ENCODE data around the gene APOB. TPM values are rescaled to one million over a fixed set of nuclear protein-coding genes. Genes with fewer than 3 reads are reported as not detected.

Gene APOB
- total and polyA plus RNA-seq, 2 of the 13 experiments (the other 11 are each of a cell fraction or from before 2014, with no cell fraction given), result 1,569 to 2,515 TPM

GRCh38 chr2:21019678-21020021 is 24.2 kb downstream of the APOB start:
- Histone ChIP-seq H2AFZ (ENCODE audit: low read length) (no peak overlapping the region), H4K20me1 (ENCODE audit: insufficient read depth, low read length) (peaks cover 96% of the 10 kb centered on the region), H3K9ac (ENCODE audit: insufficient read depth, low read depth, low read length) (no peak overlapping the region), H3K79me2 (ENCODE audit: insufficient read depth, low read length) (peaks cover 15% of the 10 kb centered on the region), H3K4me1 (ENCODE audit: insufficient read depth, low read length) (peaks cover 88% of the 10 kb centered on the region), H3K4me2 (ENCODE audit: low read depth, low read length) (no peak overlapping the region), H3K9me3 (ENCODE audit: low read length) (no peaks in the 10 kb centered on the region), H3K27me3 (ENCODE audit: control insufficient read depth in 1 of 2, insufficient read depth in 2 of 2, low read length in 2 of 2) (no peaks in the 10 kb centered on the region), H3K36me3 (replicated peaks in 1 of 2; ENCODE audit: control insufficient read depth in 1 of 2, insufficient read depth in 2 of 2, low read length in 2 of 2) (peaks cover 71 to 94% of the 10 kb centered on the region in 2 experiments), H3K4me3 (replicated peaks in 1 of 3; ENCODE audit: insufficient read depth in 1 of 3, low read depth in 2 of 3, low read length in 3 of 3) (no peak overlapping the region), H3K27ac (ENCODE audit: extremely low read length, insufficient read depth, low read length) (peak overlapping the region; percentile 32)
- 100% methylated on average over 6 of the region's 6 CpGs for WGBS (ENCODE audit: low lambda C conversion rate)
- ChIA-PET CTCF (ENCODE audit: low intra/inter-chr PET ratio, low total read pairs) (no interaction called here), POLR2A (interaction anchor here (1.2 to 8.4 kb wide), 8 partner anchors 8 to 98 kb away, joined by 3 to 81 read pairs (median 4); no protein-coding TSS in a partner anchor)
- no peak for DNase-seq (ENCODE audit: low spot score)
- peak; percentile 17 for ATAC-seq
- in situ Hi-C loops (cut with HindIII; ENCODE audit: extremely low pct_ligation_motif_present, low pct_unique_long_range_greater_than_20kb), result no loop called here
- FAIRE-seq, result no peak
- no TSS peak for BruUV-seq (replicated peaks)
- intact Hi-C loops (cut with micrococcal nuclease; ENCODE audit: unreplicated experiment), result no loop called here
- TF ChIP-seq HMG20A (CRISPR knock-in tag; IDR thresholded peaks at IDR 0.05; ENCODE audit: borderline replicate concordance) (no peak), ZNF781 (CRISPR knock-in tag; IDR thresholded peaks at IDR 0.05; ENCODE audit: borderline replicate concordance, not compliant biosample characterization) (no peak), NFKB2 (CRISPR knock-in tag; IDR thresholded peaks at IDR 0.05; ENCODE audit: borderline replicate concordance) (peak; percentile 61; the same call in 1 of the 2 replicates), ASH2L (IDR thresholded peaks at IDR 0.05; ENCODE audit: insufficient read length, low read depth, low read length) (peak; percentile 32), IKZF1 (IDR thresholded peaks at IDR 0.05) (no peak), SIN3A (IDR thresholded peaks at IDR 0.05; ENCODE audit: borderline replicate concordance, low read depth, low read length) (no peak), ZBTB14 (CRISPR knock-in tag; IDR thresholded peaks at IDR 0.05) (no peak), AGO2 (optimal IDR thresholded peaks at IDR 0.05; ENCODE audit: low read depth, low read length) (peak; percentile 96), POLR2AphosphoS2 (IDR thresholded peaks at IDR 0.05; ENCODE audit: low read depth, low read length) (0 out of 2 replicates have a peak, but pooled peaks have one; percentile 32), ZNF749 (CRISPR knock-in tag; IDR thresholded peaks at IDR 0.05; ENCODE audit: borderline replicate concordance) (peak; percentile 85), ZNF30 (CRISPR knock-in tag; IDR thresholded peaks at IDR 0.05) (no peak), ZNF230 (CRISPR knock-in tag; IDR thresholded peaks at IDR 0.05) (no peak; the same call in 1 of the 2 replicates), ZNF256 (CRISPR knock-in tag; conservative IDR thresholded peaks at IDR 0.05) (peak; percentile 46; the same call in 1 of the 2 replicates), ZFY (CRISPR knock-in tag; IDR thresholded peaks at IDR 0.05) (0 out of 2 replicates have a peak, but pooled peaks have one; percentile 7), TAF1 (CRISPR knock-in tag; IDR thresholded peaks at IDR 0.05) (no peak), CENPX (CRISPR knock-in tag; IDR thresholded peaks at IDR 0.05) (no peak)
- TF ChIP-seq, protein P1, sequence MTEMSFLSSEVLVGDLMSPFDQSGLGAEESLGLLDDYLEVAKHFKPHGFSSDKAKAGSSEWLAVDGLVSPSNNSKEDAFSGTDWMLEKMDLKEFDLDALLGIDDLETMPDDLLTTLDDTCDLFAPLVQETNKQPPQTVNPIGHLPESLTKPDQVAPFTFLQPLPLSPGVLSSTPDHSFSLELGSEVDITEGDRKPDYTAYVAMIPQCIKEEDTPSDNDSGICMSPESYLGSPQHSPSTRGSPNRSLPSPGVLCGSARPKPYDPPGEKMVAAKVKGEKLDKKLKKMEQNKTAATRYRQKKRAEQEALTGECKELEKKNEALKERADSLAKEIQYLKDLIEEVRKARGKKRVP (CRISPR knock-in tag; IDR thresholded peaks at IDR 0.05), result 0 out of 4 replicates have a peak, but pooled peaks of 1 of the 2 experiments have one; percentile 18
- TF ChIP-seq, protein P2, sequence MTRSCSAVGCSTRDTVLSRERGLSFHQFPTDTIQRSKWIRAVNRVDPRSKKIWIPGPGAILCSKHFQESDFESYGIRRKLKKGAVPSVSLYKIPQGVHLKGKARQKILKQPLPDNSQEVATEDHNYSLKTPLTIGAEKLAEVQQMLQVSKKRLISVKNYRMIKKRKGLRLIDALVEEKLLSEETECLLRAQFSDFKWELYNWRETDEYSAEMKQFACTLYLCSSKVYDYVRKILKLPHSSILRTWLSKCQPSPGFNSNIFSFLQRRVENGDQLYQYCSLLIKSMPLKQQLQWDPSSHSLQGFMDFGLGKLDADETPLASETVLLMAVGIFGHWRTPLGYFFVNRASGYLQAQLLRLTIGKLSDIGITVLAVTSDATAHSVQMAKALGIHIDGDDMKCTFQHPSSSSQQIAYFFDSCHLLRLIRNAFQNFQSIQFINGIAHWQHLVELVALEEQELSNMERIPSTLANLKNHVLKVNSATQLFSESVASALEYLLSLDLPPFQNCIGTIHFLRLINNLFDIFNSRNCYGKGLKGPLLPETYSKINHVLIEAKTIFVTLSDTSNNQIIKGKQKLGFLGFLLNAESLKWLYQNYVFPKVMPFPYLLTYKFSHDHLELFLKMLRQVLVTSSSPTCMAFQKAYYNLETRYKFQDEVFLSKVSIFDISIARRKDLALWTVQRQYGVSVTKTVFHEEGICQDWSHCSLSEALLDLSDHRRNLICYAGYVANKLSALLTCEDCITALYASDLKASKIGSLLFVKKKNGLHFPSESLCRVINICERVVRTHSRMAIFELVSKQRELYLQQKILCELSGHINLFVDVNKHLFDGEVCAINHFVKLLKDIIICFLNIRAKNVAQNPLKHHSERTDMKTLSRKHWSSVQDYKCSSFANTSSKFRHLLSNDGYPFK (CRISPR knock-in tag; IDR thresholded peaks at IDR 0.05; ENCODE audit: borderline replicate concordance), result peak; percentile 40; the same call in 1 of the 2 replicates
- TF ChIP-seq, protein P3, sequence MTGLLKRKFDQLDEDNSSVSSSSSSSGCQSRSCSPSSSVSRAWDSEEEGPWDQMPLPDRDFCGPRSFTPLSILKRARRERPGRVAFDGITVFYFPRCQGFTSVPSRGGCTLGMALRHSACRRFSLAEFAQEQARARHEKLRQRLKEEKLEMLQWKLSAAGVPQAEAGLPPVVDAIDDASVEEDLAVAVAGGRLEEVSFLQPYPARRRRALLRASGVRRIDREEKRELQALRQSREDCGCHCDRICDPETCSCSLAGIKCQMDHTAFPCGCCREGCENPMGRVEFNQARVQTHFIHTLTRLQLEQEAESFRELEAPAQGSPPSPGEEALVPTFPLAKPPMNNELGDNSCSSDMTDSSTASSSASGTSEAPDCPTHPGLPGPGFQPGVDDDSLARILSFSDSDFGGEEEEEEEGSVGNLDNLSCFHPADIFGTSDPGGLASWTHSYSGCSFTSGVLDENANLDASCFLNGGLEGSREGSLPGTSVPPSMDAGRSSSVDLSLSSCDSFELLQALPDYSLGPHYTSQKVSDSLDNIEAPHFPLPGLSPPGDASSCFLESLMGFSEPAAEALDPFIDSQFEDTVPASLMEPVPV (CRISPR knock-in tag; IDR thresholded peaks at IDR 0.05), result 0 out of 2 replicates have a peak, but pooled peaks have one; percentile 15

All from HepG2 (cell line).